ENCODE measurements around the gene DYSF.

DNA sequence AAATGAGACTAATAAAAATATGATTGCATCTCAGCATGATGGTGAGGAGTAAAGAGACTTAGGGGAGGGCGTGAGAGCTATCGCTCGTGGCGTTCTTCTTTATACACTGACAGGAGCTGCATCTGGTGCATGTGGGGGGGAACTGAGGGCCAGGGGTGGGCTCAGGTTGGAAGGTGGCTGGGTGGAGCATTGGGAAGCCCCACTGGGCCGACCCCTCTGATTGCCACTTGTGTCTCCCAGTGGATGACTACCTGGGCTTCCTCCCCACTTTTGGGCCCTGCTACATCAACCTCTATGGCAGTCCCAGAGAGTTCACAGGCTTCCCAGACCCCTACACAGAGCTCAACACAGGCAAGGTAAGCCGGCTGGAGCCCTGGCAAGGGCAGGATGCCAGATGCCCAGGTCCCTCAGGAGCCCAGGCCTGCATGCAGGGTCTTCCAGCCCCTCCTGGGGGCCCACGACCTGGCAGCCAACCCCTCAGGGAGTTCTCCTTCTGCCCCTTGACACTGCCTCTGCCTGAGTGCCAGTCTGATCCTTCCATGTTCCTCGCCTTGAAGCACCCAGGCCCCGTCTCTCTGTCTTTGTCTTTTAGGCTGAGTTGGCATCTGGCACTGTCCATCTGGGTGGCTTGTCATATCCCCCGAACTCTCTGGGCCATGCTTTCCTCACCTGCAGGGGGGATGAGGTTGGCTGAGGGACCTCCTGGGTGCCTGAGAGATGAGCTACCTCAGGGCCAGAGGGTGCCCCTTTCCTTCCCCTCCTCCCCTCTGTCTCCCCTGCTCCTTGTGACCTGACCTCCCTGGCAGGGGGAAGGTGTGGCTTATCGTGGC is 97.7 kb downstream of the DYSF start:
- TF ChIP-seq CTCF (conservative IDR thresholded peaks at IDR 0.05; ENCODE audit: low read depth, low read length) (no peak), EZH2 (IDR thresholded peaks at IDR 0.05; ENCODE audit: borderline replicate concordance, low read depth, low read length, poor library complexity, severe bottlenecking) (no peak)
